Psoas muscle (tissue), 8 donors: ENCODE data around the gene ANKDD1A. TPM values are rescaled to one million over a fixed set of nuclear protein-coding genes. Genes with fewer than 3 reads are reported as not detected.
A peak's percentile ranks its signal among the peaks of the same experiment; 100 is the strongest.

Experiments used
- ATAC-seq, 4 donors: fragments of 200-7000 bp; cut with Tn5 transposase; one replicate each; pipeline ENCODE4 v1.9.1; 2020; ENCODE audit warnings: moderate library complexity in 3 of 4, mild to moderate bottlenecking in 2 of 4
- DNase-seq, 2 donors: peaks; one replicate each; pipeline ENCODE4 v3.0.0-alpha.2; 2020
- H3K27ac ChIP-seq: fragments of 200-600 bp; one replicate; pipeline ENCODE4 v1.8.0; 2022
- H3K27me3 ChIP-seq, 3 donors: fragments of 200-600 bp in 1 of 3; one replicate each; pipeline versions ENCODE4 v1.6.1 to v1.8.0; 2013 to 2022; ENCODE audit warnings: low read length in 2 of 3, mild to moderate bottlenecking in 2 of 3, moderate library complexity in 1 of 3; ENCODE audit not compliant: insufficient read depth in 3 of 3
- H3K36me3 ChIP-seq, 2 donors: fragments of 200-600 bp in 1 of 2; one replicate each; pipeline versions ENCODE4 v1.6.1 to v1.8.0; 2013 to 2022; ENCODE audit warnings: low read depth in 1 of 2, mild to moderate bottlenecking in 1 of 2, moderate library complexity in 1 of 2; ENCODE audit not compliant: insufficient read depth in 1 of 2
- H3K4me1 ChIP-seq: fragments of 200-600 bp; one replicate; pipeline ENCODE4 v1.8.0; 2022
- H3K4me3 ChIP-seq: fragments of 200-600 bp; one replicate; pipeline ENCODE4 v1.8.0; 2022; ENCODE audit warnings: mild to moderate bottlenecking
- H3K9me3 ChIP-seq: fragments of 200-600 bp; one replicate; pipeline ENCODE4 v1.8.0; 2022
- WGBS, 3 donors: extraction: QIAGEN DNeasy Blood & Tissue Kit; methylation state at CpG; one replicate each; pipeline versions ENCODE4 v1.1.6 to v1.1.7; 2013; 5-methylcytosine and 5-hydroxymethylcytosine counted together
- intact Hi-C, 2 donors: fragments of 100-400 bp; cut with DNase I; formaldehyde crosslinking; loops; one replicate each; pipeline versions ENCODE4 v1.11.0 to v1.14.2; 2022
- polyA plus RNA-seq, 3 donors: library from polyadenylated mRNA; stranded (reverse); fragments of 200-250 nt; gene quantifications; one replicate each; pipeline ENCODE4 v1.2.3, GENCODE V29; 2013
- total RNA-seq, 4 donors: library from RNA; stranded (reverse); fragmentation: NEBNext Ultra II Directional in 2 of 4; extraction: Animal tissue kit (Norgen Biotek cat#: 25700) in 2 of 4; gene quantifications; one replicate each; pipeline versions ENCODE4 v1.2.1 to v1.2.4, GENCODE V29; 2021 to 2023
- TF ChIP-seq, protein P1 (sequence below): fragments of 200-600 bp; IDR thresholded peaks from one replicate; pipeline ENCODE4 v1.8.0; 2022; ENCODE audit warnings: antibody characterized with exemption
- donor health status: healthy with polysubstance abuse.
- donor health status: DM: no; HTN: no; CAD: no; lungs with moderate emphysema.
- donor health status: Bipolar disorder and iron deficiency.
- donor health status: healthy.
- donor health status: DM: yes; HTN: yes; CAD: no.
- donor health status: DM: no; HTN: no; CAD: no.
- donor health status: DM: no; HTN: no; CAD: no.
- donor health status: DM: yes; HTN: yes; CAD: no.

The ANKDD1A gene
- total and polyA plus RNA-seq, 7 donors = 0.18 to 1.2 (median 0.46) TPM

DNA sequence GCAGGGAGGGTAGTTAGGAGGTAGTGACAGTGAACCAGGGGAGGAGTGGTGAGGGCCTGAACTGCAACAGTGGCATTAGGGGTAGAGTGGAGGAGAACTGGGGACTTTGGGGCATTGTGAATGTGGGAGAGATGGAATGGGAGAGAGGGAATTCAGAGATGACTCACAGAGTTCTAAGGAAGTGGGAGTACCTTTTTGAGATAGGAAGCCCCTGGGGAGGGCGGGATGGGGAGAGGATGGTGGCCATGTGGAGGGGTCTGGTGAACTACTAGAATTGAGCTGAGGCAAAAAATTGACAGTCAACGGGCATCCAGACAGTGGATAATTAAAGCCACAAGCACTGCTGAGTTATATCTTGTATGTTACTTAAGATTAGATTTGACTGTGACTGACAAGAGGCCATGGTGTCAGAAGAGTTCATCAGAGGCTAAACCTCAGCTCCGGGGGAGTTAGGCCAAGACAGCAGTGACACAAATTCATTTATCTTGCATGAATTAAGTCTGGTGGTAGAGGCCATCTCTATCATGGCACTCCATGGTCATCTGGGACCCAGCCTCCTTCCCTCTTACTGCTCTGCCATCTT is 36.0 kb upstream of the ANKDD1A start:
- no peak for ATAC-seq
- intact Hi-C loops = no loop called here
- DNase-seq = peak in 1 of 2 donors; percentile 3
- H3K4me3 ChIP-seq = no peak overlapping the region
- H3K27ac ChIP-seq = no peak overlapping the region
- WGBS, 3 donors = 69 to 78% (median 70%) methylated on average over 3 of the region's 3 CpGs
- no peaks in the 10 kb centered on the region for H3K9me3 ChIP-seq
- H3K4me1 ChIP-seq = no peaks in the 10 kb centered on the region
- H3K27me3 ChIP-seq = no peaks in the 10 kb centered on the region
- TF ChIP-seq, protein P1, sequence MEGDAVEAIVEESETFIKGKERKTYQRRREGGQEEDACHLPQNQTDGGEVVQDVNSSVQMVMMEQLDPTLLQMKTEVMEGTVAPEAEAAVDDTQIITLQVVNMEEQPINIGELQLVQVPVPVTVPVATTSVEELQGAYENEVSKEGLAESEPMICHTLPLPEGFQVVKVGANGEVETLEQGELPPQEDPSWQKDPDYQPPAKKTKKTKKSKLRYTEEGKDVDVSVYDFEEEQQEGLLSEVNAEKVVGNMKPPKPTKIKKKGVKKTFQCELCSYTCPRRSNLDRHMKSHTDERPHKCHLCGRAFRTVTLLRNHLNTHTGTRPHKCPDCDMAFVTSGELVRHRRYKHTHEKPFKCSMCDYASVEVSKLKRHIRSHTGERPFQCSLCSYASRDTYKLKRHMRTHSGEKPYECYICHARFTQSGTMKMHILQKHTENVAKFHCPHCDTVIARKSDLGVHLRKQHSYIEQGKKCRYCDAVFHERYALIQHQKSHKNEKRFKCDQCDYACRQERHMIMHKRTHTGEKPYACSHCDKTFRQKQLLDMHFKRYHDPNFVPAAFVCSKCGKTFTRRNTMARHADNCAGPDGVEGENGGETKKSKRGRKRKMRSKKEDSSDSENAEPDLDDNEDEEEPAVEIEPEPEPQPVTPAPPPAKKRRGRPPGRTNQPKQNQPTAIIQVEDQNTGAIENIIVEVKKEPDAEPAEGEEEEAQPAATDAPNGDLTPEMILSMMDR = no peak
- H3K36me3 ChIP-seq = no peaks in the 10 kb centered on the region

DNA sequence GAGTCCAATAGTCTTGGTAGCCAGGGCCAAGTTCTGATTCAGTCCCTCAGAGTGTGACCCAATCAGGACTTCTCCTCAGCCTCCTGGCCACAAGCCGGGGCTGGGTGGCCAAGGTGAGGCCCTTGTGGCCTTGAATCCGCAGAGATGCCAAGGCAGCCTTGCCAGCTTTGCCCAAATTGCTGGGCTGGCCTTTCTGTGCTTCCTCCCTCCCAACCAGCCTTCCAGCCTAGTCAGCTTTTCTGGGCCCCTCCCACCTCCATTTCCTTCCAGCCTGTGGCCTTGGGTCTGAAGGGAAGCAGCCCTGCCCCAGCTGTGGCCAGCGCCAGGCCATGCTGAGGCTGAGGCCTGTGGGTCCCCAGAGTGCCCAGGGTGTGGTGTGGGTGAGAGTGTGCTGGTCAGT is 34.3 kb upstream of the ANKDD1A start:
- Histone ChIP-seq H3K4me1 (no peaks in the 10 kb centered on the region), H3K36me3 (no peaks in the 10 kb centered on the region)
- ATAC-seq = peak; percentile 36 to 70 (median 54)

DNA sequence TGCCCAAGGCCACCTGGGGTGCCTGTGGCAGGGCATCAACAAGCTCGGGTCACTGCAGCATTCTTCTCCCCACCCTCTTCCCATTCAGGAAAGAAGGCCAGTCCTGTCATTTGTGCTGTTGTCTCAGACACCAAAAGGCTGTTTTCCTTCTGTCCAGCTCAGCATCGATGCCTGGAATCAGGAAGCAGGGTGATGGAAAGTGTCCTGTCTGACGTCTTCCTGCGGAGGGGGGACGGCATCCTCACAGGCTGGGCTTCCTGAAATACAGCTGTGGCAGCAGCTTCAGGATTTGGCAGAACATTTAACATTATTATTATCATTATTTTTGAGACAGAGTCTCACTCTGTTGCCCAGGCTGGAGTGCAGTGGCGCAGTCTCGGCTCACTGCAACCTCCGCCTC is 33.0 kb upstream of the ANKDD1A start:
- DNase-seq (no peak), ATAC-seq (peak in 2 of 4 donors; percentile 9 to 29)
- TF ChIP-seq, protein P1 = no peak
- Histone ChIP-seq H3K27ac (peak overlapping the region; percentile 57), H3K9me3 (no peaks in the 10 kb centered on the region), H3K4me1 (no peaks in the 10 kb centered on the region), H3K36me3 (no peaks in the 10 kb centered on the region), H3K27me3 (no peaks in the 10 kb centered on the region), H3K4me3 (no peak overlapping the region)
- intact Hi-C loops = no loop called here
- 56 to 70% (median 56%) methylated on average over 8 of the region's 8 CpGs for WGBS, 3 donors

More for the DNA sequence above, 34.3 kb upstream of the ANKDD1A start:
- H3K27me3 ChIP-seq = no peaks in the 10 kb centered on the region
- peak overlapping the region; percentile 57 for H3K27ac ChIP-seq
- TF ChIP-seq, protein P1 = no peak
- no peak overlapping the region for H3K4me3 ChIP-seq
- intact Hi-C loops = no loop called here
- DNase-seq = peak; percentile 73 to 80
- no peaks in the 10 kb centered on the region for H3K9me3 ChIP-seq
- WGBS, 3 donors = 22 to 44% (median 39%) methylated on average over 3 of the region's 3 CpGs

DNA sequence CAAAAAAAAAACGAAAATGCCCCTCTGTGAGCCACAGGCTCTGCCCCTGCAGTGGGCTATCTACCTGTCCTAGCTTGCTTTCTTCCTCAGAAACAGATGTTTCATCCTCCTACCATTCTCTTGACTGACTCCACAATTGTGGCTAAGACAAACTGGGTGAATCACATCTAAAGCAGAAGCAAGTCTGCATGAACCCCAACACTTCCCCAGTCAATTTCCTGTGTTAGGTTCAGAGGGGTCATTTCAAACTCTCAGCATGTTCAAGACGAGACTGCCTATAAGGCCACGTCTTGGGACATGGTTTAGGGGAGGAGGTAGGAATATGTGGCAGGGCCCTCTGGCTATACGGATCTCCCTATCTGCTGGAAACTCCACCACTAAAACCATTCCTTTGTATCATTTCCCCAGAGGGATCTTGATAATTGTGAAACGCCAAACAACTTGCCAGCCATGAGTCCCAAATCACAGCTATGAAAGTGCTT is 28.6 kb upstream of the ANKDD1A start:
- H3K36me3 ChIP-seq = no peaks in the 10 kb centered on the region
- H3K27ac ChIP-seq = peak overlapping the region; percentile 46
- 68 to 79% (median 68%) methylated on average over 5 of the region's 5 CpGs for WGBS, 3 donors
- TF ChIP-seq, protein P1 = no peak
- ATAC-seq (peak in 3 of 4 donors; percentile 30 to 56 (median 48)), DNase-seq (no peak)
- intact Hi-C loops = no loop called here
- H3K9me3 ChIP-seq = no peaks in the 10 kb centered on the region
- peaks cover 4% of the 10 kb centered on the region for H3K4me1 ChIP-seq
- no peak overlapping the region for H3K4me3 ChIP-seq
- no peaks in the 10 kb centered on the region for H3K27me3 ChIP-seq
